MG63 (cell line): ENCODE data around the gene NOP56. TPM values are rescaled to one million over a fixed set of nuclear protein-coding genes. Genes with fewer than 3 reads are reported as not detected.

Experiments
- DNase-seq: peaks from one replicate; pipeline ENCODE4 v3.0.0-alpha.2; 2020
- H3K27me3 ChIP-seq: fragments of 250-450 bp; sonication (Bioruptor Pico); 2 replicates; pipeline ENCODE4 v1.5.1; 2020; ENCODE audit warnings: mild to moderate bottlenecking, moderate library complexity
- H3K36me3 ChIP-seq: fragments of 250-450 bp; sonication (Bioruptor Pico); 2 replicates; pipeline ENCODE4 v1.5.1; 2020; ENCODE audit warnings: mild to moderate bottlenecking, moderate library complexity
- H3K4me3 ChIP-seq: fragments of 250-450 bp; sonication (Bioruptor Pico); 2 replicates; pipeline ENCODE4 v1.5.1; 2020; ENCODE audit warnings: mild to moderate bottlenecking, moderate library complexity
- H3K9me3 ChIP-seq: fragments of 250-450 bp; sonication (Bioruptor Pico); 2 replicates; pipeline ENCODE4 v1.5.1; 2020; ENCODE audit warnings: mild to moderate bottlenecking, moderate library complexity
- total RNA-seq: library from RNA; depleted of rRNA; stranded (reverse); fragments of >200 nt; shearing (Covaris generic); gene quantifications from 2 replicates; pipeline ENCODE4 v1.2.3, GENCODE V29; 2014; ENCODE audit warnings: low replicate concordance; rRNA removed

NOP56 gene
- total RNA-seq, 1 experiment from 2014 or later = 313 TPM

- H3K36me3 ChIP-seq = no peaks in the 10 kb centered on the region
- no peak overlapping the region for H3K4me3 ChIP-seq
- DNase-seq = no peak
- no peaks in the 10 kb centered on the region; the same call in 1 of the 2 replicates for H3K27me3 ChIP-seq
- H3K9me3 ChIP-seq = no peaks in the 10 kb centered on the region
Measured at GRCh38 chr20:2705931-2706645, 53.7 kb downstream of the NOP56 start.

GRCh38 chr20:2706688-2707352 lies 54.4 kb downstream of the NOP56 start:
- Histone ChIP-seq H3K4me3 (no peak overlapping the region), H3K27me3 (no peaks in the 10 kb centered on the region; the same call in 1 of the 2 replicates), H3K36me3 (no peaks in the 10 kb centered on the region), H3K9me3 (no peaks in the 10 kb centered on the region)
- no peak for DNase-seq

- Histone ChIP-seq H3K9me3 (no peaks in the 10 kb centered on the region), H3K27me3 (no peaks in the 10 kb centered on the region; the same call in 1 of the 2 replicates)
- no peak for DNase-seq
Measured at GRCh38 chr20:2707353-2708072, 55.1 kb downstream of the NOP56 start.

More at GRCh38 chr20:2707353-2708072, 55.1 kb downstream of the NOP56 start:
- H3K36me3 ChIP-seq = no peaks in the 10 kb centered on the region
- H3K4me3 ChIP-seq = no peak overlapping the region

Other genes with a start within 250 kb of the NOP56 start
- 621 and 775 TPM in 2 replicates for gene SNRPB, start 181.8 kb upstream of the NOP56 start, total RNA-seq
- gene ZNF343, start 143.7 kb upstream of the NOP56 start, total RNA-seq = 2.2 and 3.7 TPM in 2 replicates
- gene TMC2, start 116.1 kb upstream of the NOP56 start, total RNA-seq = not detected in 2 replicates
- gene IDH3B, start 11.6 kb downstream of the NOP56 start, total RNA-seq = 122 and 141 TPM in 2 replicates
- not detected in 2 replicates for gene EBF4, start 40.1 kb downstream of the NOP56 start, total RNA-seq
- gene CPXM1, start 148.0 kb downstream of the NOP56 start, total RNA-seq = 1.2 TPM in 1 of 2 replicates, not detected in the other
- not detected in 2 replicates for gene C20orf141, start 162.4 kb downstream of the NOP56 start, total RNA-seq
- gene TMEM239, start 163.7 kb downstream of the NOP56 start, total RNA-seq = not detected in 2 replicates
- 4.7 and 7.9 TPM in 2 replicates for gene PCED1A, start 188.0 kb downstream of the NOP56 start, total RNA-seq
- 18.5 and 21.2 TPM in 2 replicates for gene VPS16, start 188.1 kb downstream of the NOP56 start, total RNA-seq
- 8.8 and 13.3 TPM in 2 replicates for gene PTPRA, start 220.8 kb downstream of the NOP56 start, total RNA-seq